HepG2 (cell line): ENCODE results near the gene RNF6. TPM values are rescaled to one million over a fixed set of nuclear protein-coding genes. Genes with fewer than 3 reads are reported as not detected.

Source experiments
- AFF4 ChIP-seq: sonication (generic); formaldehyde crosslinking; IDR thresholded peaks from 2 replicates; pipeline ENCODE4 v1.4.0; 2020; ENCODE audit warnings: missing genetic modification reagents
- AGO1 ChIP-seq: fragments of 200-400 bp; formaldehyde crosslinking; IDR thresholded peaks from 2 replicates; pipeline ENCODE4 v1.6.1; 2017; ENCODE audit warnings: mild to moderate bottlenecking, low read depth, low read length, moderate library complexity; ENCODE audit not compliant: poor library complexity, severe bottlenecking
- ATF7-NPFF ChIP-seq: sonication (generic); formaldehyde crosslinking; IDR thresholded peaks from 2 replicates; pipeline ENCODE4 v1.8.1; 2023; ENCODE audit warnings: mild to moderate bottlenecking, low read depth, missing genetic modification reagents, moderate library complexity
- GLI4 ChIP-seq: sonication (generic); formaldehyde crosslinking; IDR thresholded peaks from 2 replicates; pipeline ENCODE4 v1.5.1; 2020; ENCODE audit warnings: missing genetic modification reagents, mild to moderate bottlenecking, moderate library complexity, borderline replicate concordance
- GTF3A ChIP-seq: sonication (generic); formaldehyde crosslinking; conservative IDR thresholded peaks from 2 replicates; pipeline ENCODE4 v1.4.0; 2020; ENCODE audit warnings: mild to moderate bottlenecking, missing genetic modification reagents
- KDM1A ChIP-seq: IDR thresholded peaks from 2 replicates; pipeline ENCODE4 v1.6.1; 2016; ENCODE audit warnings: missing compliant biosample characterization
- KDM3A ChIP-seq: IDR thresholded peaks from 2 replicates; pipeline ENCODE4 v1.6.1; 2018; ENCODE audit warnings: low read depth, missing compliant biosample characterization
- MAFG ChIP-seq: sonication (generic); formaldehyde crosslinking; IDR thresholded peaks from 2 replicates; pipeline ENCODE4 v1.5.1; 2020; ENCODE audit warnings: mild to moderate bottlenecking, missing genetic modification reagents
- NR2F2 ChIP-seq: IDR thresholded peaks from 2 replicates; pipeline ENCODE4 v1.6.1; 2012; ENCODE audit warnings: low read depth, inconsistent platforms, borderline replicate concordance
- ZBTB14 ChIP-seq: sonication (generic); formaldehyde crosslinking; IDR thresholded peaks from 2 replicates; pipeline ENCODE4 v1.4.0; 2020; ENCODE audit warnings: missing genetic modification reagents
- ZNF362 ChIP-seq: sonication (generic); formaldehyde crosslinking; IDR thresholded peaks from 2 replicates; pipeline ENCODE4 v1.4.0; 2020; ENCODE audit warnings: missing genetic modification reagents, mild to moderate bottlenecking, borderline replicate concordance
- ZNF431 ChIP-seq: sonication (generic); formaldehyde crosslinking; IDR thresholded peaks from 2 replicates; pipeline ENCODE4 v1.9.0; 2022; ENCODE audit warnings: missing genetic modification reagents, low read depth, mild to moderate bottlenecking, borderline replicate concordance
- ZNF589 ChIP-seq: sonication (generic); formaldehyde crosslinking; conservative IDR thresholded peaks from 2 replicates; pipeline ENCODE4 v1.8.0; 2022; ENCODE audit warnings: mild to moderate bottlenecking, moderate library complexity, missing genetic modification reagents
- polyA plus RNA-seq, 8 experiments: library from polyadenylated mRNA; depleted of rRNA in 3 of 8; stranded (reverse) in 7 of 8; unstranded in 1 of 8; fragments of >200 nt; fragmentation: Illumina TruSeq in 4 of 8; extraction: Trizol in 4 of 8; gene quantifications; 2 replicates each; pipeline versions ENCODE4 v1.2.1 to v1.2.3, GENCODE V29; 2011 to 2016; ENCODE audit warnings: low read depth in 4 of 8, missing spikeins in 1 of 8, mixed read lengths in 1 of 8; ENCODE audit not compliant: insufficient read depth in 1 of 8
- total RNA-seq, 5 experiments: library from RNA; depleted of rRNA; stranded (reverse); fragments of >200 nt; fragmentation: Illumina TruSeq; extraction: Trizol; gene quantifications; 2 replicates each; pipeline ENCODE4 v1.2.3, GENCODE V29; 2016; ENCODE audit warnings: low read depth in 1 of 5
- TF ChIP-seq, protein P1 (sequence below): sonication (generic); formaldehyde crosslinking; IDR thresholded peaks from 2 replicates; pipeline ENCODE4 v1.4.0; 2020; ENCODE audit warnings: mild to moderate bottlenecking, missing genetic modification reagents
- TF ChIP-seq, protein P2 (sequence below): sonication (generic); formaldehyde crosslinking; IDR thresholded peaks from 2 replicates; pipeline ENCODE4 v1.4.0; 2020; ENCODE audit warnings: missing genetic modification reagents
- TF ChIP-seq, protein P3 (sequence below): IDR thresholded peaks from 2 replicates; pipeline ENCODE4 v1.6.1; 2016; ENCODE audit warnings: low read depth, borderline replicate concordance
- TF ChIP-seq, protein P4 (sequence below): sonication (generic); formaldehyde crosslinking; IDR thresholded peaks from 2 replicates; pipeline ENCODE4 v1.8.1; 2023; ENCODE audit warnings: mild to moderate bottlenecking, moderate library complexity, missing genetic modification reagents

The RNF6 gene
- total and polyA plus RNA-seq, 2 of the 13 experiments (the other 11 are each of a cell fraction or from before 2014, with no cell fraction given), result 14.6 to 36.8 TPM

GRCh38 chr13:26221721-26222519 lies at the start of gene RNF6 (continued):
- TF ChIP-seq GTF3A (CRISPR knock-in tag) (no peak), AGO1 (peak; percentile 53), KDM3A (CRISPR knock-in tag) (peak; percentile 84; the same call in 1 of the 2 replicates), ZNF589 (CRISPR knock-in tag) (peak; percentile 76; the same call in 1 of the 2 replicates), ZBTB14 (CRISPR knock-in tag) (no peak; the same call in 1 of the 2 replicates), ZNF362 (no peak), GLI4 (CRISPR knock-in tag) (peak; percentile 75; the same call in 1 of the 2 replicates), MAFG (CRISPR knock-in tag) (no peak), KDM1A (no peak), ZNF431 (CRISPR knock-in tag) (0 out of 2 replicates have a peak, but pooled peaks have one; percentile 23), AFF4 (CRISPR knock-in tag) (no peak), NR2F2 (no peak; the same call in 1 of the 2 replicates), ATF7-NPFF (0 out of 2 replicates have a peak, but pooled peaks have one; percentile 51)
- TF ChIP-seq, protein P1, sequence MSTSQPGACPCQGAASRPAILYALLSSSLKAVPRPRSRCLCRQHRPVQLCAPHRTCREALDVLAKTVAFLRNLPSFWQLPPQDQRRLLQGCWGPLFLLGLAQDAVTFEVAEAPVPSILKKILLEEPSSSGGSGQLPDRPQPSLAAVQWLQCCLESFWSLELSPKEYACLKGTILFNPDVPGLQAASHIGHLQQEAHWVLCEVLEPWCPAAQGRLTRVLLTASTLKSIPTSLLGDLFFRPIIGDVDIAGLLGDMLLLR (CRISPR knock-in tag), result peak; percentile 74
- TF ChIP-seq, protein P2, sequence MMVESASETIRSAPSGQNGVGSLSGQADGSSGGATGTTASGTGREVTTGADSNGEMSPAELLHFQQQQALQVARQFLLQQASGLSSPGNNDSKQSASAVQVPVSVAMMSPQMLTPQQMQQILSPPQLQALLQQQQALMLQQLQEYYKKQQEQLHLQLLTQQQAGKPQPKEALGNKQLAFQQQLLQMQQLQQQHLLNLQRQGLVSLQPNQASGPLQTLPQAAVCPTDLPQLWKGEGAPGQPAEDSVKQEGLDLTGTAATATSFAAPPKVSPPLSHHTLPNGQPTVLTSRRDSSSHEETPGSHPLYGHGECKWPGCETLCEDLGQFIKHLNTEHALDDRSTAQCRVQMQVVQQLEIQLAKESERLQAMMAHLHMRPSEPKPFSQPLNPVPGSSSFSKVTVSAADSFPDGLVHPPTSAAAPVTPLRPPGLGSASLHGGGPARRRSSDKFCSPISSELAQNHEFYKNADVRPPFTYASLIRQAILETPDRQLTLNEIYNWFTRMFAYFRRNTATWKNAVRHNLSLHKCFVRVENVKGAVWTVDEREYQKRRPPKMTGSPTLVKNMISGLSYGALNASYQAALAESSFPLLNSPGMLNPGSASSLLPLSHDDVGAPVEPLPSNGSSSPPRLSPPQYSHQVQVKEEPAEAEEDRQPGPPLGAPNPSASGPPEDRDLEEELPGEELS (CRISPR knock-in tag), result peak; percentile 67
- TF ChIP-seq, protein P3, sequence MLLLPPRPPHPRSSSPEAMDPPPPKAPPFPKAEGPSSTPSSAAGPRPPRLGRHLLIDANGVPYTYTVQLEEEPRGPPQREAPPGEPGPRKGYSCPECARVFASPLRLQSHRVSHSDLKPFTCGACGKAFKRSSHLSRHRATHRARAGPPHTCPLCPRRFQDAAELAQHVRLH (CRISPR knock-in tag), result peak; percentile 65
- TF ChIP-seq, protein P4, sequence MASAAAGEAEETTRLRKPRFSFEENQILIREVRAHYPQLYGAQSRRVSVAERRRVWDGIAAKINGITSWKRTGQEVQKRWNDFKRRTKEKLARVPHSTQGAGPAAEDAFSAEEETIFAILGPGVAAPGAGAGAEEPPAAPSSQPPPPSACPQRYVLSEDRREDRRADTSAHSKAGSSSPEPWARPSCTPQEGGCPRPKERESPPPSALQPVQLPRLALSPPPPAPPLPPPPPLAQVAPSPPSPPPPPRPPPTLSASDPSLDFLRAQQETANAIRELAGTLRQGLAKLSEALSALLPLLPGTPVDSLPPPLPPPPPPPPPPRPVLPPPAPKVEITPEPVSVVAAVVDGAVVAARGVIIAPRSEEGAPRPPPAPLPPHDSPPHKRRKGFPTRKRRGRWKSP (CRISPR knock-in tag), result peak; percentile 79
